Peyer's patch (tissue), 4 donors: ENCODE measurements around the gene ENPEP. TPM values are rescaled to one million over a fixed set of nuclear protein-coding genes. Genes with fewer than 3 reads are reported as not detected.
"Not testable (repeated sequence)": the region's sequence is repeated elsewhere in the genome, so short reads cannot be mapped to it uniquely, and the experiment has no call there.

Source experiments
- DNase-seq, 3 donors: peaks; one replicate each; pipeline ENCODE4 v3.0.0-alpha.2; 2017 to 2019
- H3K27ac ChIP-seq, 4 donors: fragments of 200-600 bp; sonication (generic); one replicate each; pipeline ENCODE4 v1.5.1; 2016 to 2019
- H3K27me3 ChIP-seq, 2 donors: fragments of 200-600 bp; sonication (generic); one replicate each; pipeline ENCODE4 v1.5.1; 2019
- H3K36me3 ChIP-seq, 3 donors: fragments of 200-600 bp; sonication (generic); one replicate each; pipeline ENCODE4 v1.5.1; 2016 to 2019
- H3K4me1 ChIP-seq, 4 donors: fragments of 200-600 bp; sonication (generic); one replicate each; pipeline ENCODE4 v1.5.1; 2016 to 2019
- H3K4me3 ChIP-seq, 4 donors: fragments of 200-600 bp; sonication (generic); 1 replicate in 3 of 4; 2 replicates in 1 of 4; pipeline ENCODE4 v1.5.1; 2016 to 2019; ENCODE audit warnings: mild to moderate bottlenecking in 1 of 4
- H3K9me3 ChIP-seq, 4 donors: fragments of 200-600 bp; sonication (generic); one replicate each; pipeline ENCODE4 v1.5.1; 2016 to 2019; ENCODE audit warnings: mild to moderate bottlenecking in 1 of 4
- CTCF ChIP-seq, 6 experiments: fragments of 450-650 bp in 4 of 6; fragments of 200-600 bp in 2 of 6; sonication (generic) in 1 of 6; IDR thresholded peaks; one replicate each; pipeline ENCODE4 v1.5.1; 2017 to 2019; ENCODE audit warnings: antibody characterized with exemption in 6 of 6, mild to moderate bottlenecking in 3 of 6, moderate library complexity in 1 of 6
- POLR2A ChIP-seq, 2 donors: fragments of 450-650 bp; IDR thresholded peaks; one replicate each; pipeline ENCODE4 v1.5.1; 2017; ENCODE audit warnings: antibody characterized with exemption in 2 of 2, mild to moderate bottlenecking in 2 of 2, moderate library complexity in 2 of 2
- total RNA-seq, 4 donors: library from RNA; depleted of rRNA; stranded (reverse); fragments of >200 nt; gene quantifications; one replicate each; pipeline ENCODE4 v1.1.0, GENCODE V29; 2016

The ENPEP gene
- 100 to 1,000 TPM in 3 of 4 donors, 10 to 100 TPM in 1; 27.2 to 751 (median 412) TPM for total RNA-seq

GRCh38 chr4:110475881-110476818, at the start of gene ENPEP:
Gene ENPEP, plus strand, starts transcription at chr4:110476155. Its CDS starts 260 bp downstream, at chr4:110476415.
- Histone ChIP-seq H3K4me1 (no peaks in the 10 kb centered on the region), H3K4me3 (peak within 1 kb of the TSS in 3 of 4 donors; percentile 32 to 72 (median 57)), H3K36me3 (no peaks in the 10 kb centered on the region), H3K27ac (peak within 1 kb of the TSS in 3 of 4 donors; percentile 66 to 85 (median 67)), H3K9me3 (no peaks in the 10 kb centered on the region), H3K27me3 (no peaks in the 10 kb centered on the region)
- peak; percentile 92 for TF ChIP-seq POLR2A (IDR thresholded peaks at IDR 0.05)
- TF ChIP-seq CTCF (IDR thresholded peaks at IDR 0.05), result no peak
- peak in 2 of 3 donors; percentile 79 to 84 for DNase-seq

- not testable (repeated sequence) for H3K27me3 ChIP-seq, H3K9me3 ChIP-seq, DNase-seq, H3K4me1 ChIP-seq, H3K27ac ChIP-seq, H3K4me3 ChIP-seq, H3K36me3 ChIP-seq
Measured at GRCh38 chr4:110431805-110432204, 44.1 kb upstream of the ENPEP start.

GRCh38 chr4:110437292-110437691, 38.7 kb upstream of the ENPEP start:
- H3K4me3 ChIP-seq, DNase-seq: not testable (repeated sequence)

GRCh38 chr4:110439209-110439608, 36.7 kb upstream of the ENPEP start:
- DNase-seq, result peak in 1 of 3 donors; percentile 70
- not testable (repeated sequence) for H3K4me1 ChIP-seq, H3K4me3 ChIP-seq, H3K9me3 ChIP-seq, H3K27me3 ChIP-seq, H3K36me3 ChIP-seq
- peak overlapping the region in 1 of 4 donors; percentile 63 for H3K27ac ChIP-seq

More at GRCh38 chr4:110437292-110437691, 38.7 kb upstream of the ENPEP start:
- not testable (repeated sequence) for H3K27ac ChIP-seq, H3K27me3 ChIP-seq, H3K4me1 ChIP-seq, H3K36me3 ChIP-seq, H3K9me3 ChIP-seq

- H3K4me3 ChIP-seq, result no peak overlapping the region
- no peaks in the 10 kb centered on the region for H3K27me3 ChIP-seq
- H3K36me3 ChIP-seq, result no peaks in the 10 kb centered on the region
- peak in 1 of 3 donors; percentile 62 for DNase-seq
- no peaks in the 10 kb centered on the region for H3K4me1 ChIP-seq
- H3K27ac ChIP-seq, result peak overlapping the region in 1 of 4 donors; percentile 37
- TF ChIP-seq POLR2A (IDR thresholded peaks at IDR 0.05), result no peak
- TF ChIP-seq CTCF (IDR thresholded peaks at IDR 0.05), result peak in 3 of 6 experiments; percentile 29 to 56 (median 42)
- H3K9me3 ChIP-seq, result no peaks in the 10 kb centered on the region
Measured at GRCh38 chr4:110442309-110442708, 33.6 kb upstream of the ENPEP start.

- no peak overlapping the region for H3K4me3 ChIP-seq
- no peaks in the 10 kb centered on the region for H3K27me3 ChIP-seq
- TF ChIP-seq CTCF (IDR thresholded peaks at IDR 0.05) (no peak), POLR2A (IDR thresholded peaks at IDR 0.05) (no peak)
- H3K36me3 ChIP-seq, result no peaks in the 10 kb centered on the region
- H3K4me1 ChIP-seq, result no peaks in the 10 kb centered on the region
- peak overlapping the region in 1 of 4 donors; percentile 37 for H3K27ac ChIP-seq
- no peaks in the 10 kb centered on the region for H3K9me3 ChIP-seq
- DNase-seq, result no peak
Measured at GRCh38 chr4:110442788-110443187, 33.2 kb upstream of the ENPEP start.

GRCh38 chr4:110449947-110450346, 26.0 kb upstream of the ENPEP start:
- peak in 2 of 3 donors; percentile 61 to 84 for DNase-seq
- TF ChIP-seq CTCF (IDR thresholded peaks at IDR 0.05), result no peak
- TF ChIP-seq POLR2A (IDR thresholded peaks at IDR 0.05), result peak in 1 of 2 donors; percentile 34
- Histone ChIP-seq H3K4me1 (peaks cover 0 to 5% (median 0%) of the 10 kb centered on the region in 4 donors), H3K36me3 (no peaks in the 10 kb centered on the region), H3K27ac (peak overlapping the region in 3 of 4 donors; percentile 27 to 77 (median 72)), H3K27me3 (no peaks in the 10 kb centered on the region), H3K9me3 (no peaks in the 10 kb centered on the region), H3K4me3 (peak overlapping the region in 1 of 4 donors; percentile 26)
